K562 (cell line): ENCODE data around the gene BCO1. TPM values are rescaled to one million over a fixed set of nuclear protein-coding genes. Genes with fewer than 3 reads are reported as not detected.

Source experiments
- ARID4B ChIP-seq: sonication (generic); formaldehyde crosslinking; IDR thresholded peaks from 2 replicates; pipeline ENCODE4 v1.8.0; 2022; ENCODE audit warnings: mild to moderate bottlenecking, missing genetic modification reagents
- CHD2 ChIP-seq: IDR thresholded peaks from 2 replicates; pipeline ENCODE4 v1.6.1; 2011; ENCODE audit warnings: low read depth, low read length
- CTCF ChIP-seq, 3 experiments: IDR thresholded peaks in 2 of 3; conservative IDR thresholded peaks in 1 of 3; 2 replicates each; pipeline ENCODE4 v1.5.1; 2011 to 2012; ENCODE audit warnings: low read length in 3 of 3, mild to moderate bottlenecking in 3 of 3, control low read depth in 2 of 3, improper control_type of control experiment in 1 of 3, inconsistent platforms in 1 of 3, low read depth in 1 of 3, mixed read lengths in 1 of 3, moderate library complexity in 1 of 3; ENCODE audit not compliant: insufficient read depth in 2 of 3
- E2F4 ChIP-seq: sonication (generic); formaldehyde crosslinking; IDR thresholded peaks from 2 replicates; pipeline ENCODE4 v1.8.0; 2022; ENCODE audit warnings: mild to moderate bottlenecking, low read depth, missing genetic modification reagents
- E4F1 ChIP-seq: fragments of 250-450 bp; sonication (Bioruptor Pico); IDR thresholded peaks from 2 replicates; pipeline ENCODE4 v1.5.0; 2021; ENCODE audit warnings: mild to moderate bottlenecking, borderline replicate concordance
- FOXA3 ChIP-seq, 2 experiments: fragments of 450-650 bp in 1 of 2; sonication (generic) in 1 of 2; formaldehyde crosslinking; IDR thresholded peaks in 1 of 2; conservative IDR thresholded peaks in 1 of 2; 2 replicates each; pipeline versions ENCODE4 v1.4.0 to v1.8.0; 2020 to 2022; ENCODE audit warnings: mild to moderate bottlenecking in 2 of 2, missing genetic modification reagents in 1 of 2
- HMBOX1 ChIP-seq: sonication (generic); IDR thresholded peaks from 2 replicates; pipeline ENCODE4 v1.6.1; 2016
- IRF1 ChIP-seq: sonication (generic); formaldehyde crosslinking; IDR thresholded peaks from 2 replicates; pipeline ENCODE4 v1.8.0; 2022; ENCODE audit warnings: missing genetic modification reagents, mild to moderate bottlenecking, borderline replicate concordance
- RUNX1 ChIP-seq: sonication (generic); IDR thresholded peaks from 2 replicates; pipeline ENCODE4 v1.6.1; 2016; ENCODE audit warnings: antibody characterized with exemption, low read depth
- SIRT6 ChIP-seq: IDR thresholded peaks from one replicate; pipeline ENCODE4 v1.6.1; 2012; ENCODE audit warnings: low read depth, mild to moderate bottlenecking, control low read depth, inconsistent platforms, low read length, moderate library complexity
- THRAP3 ChIP-seq: fragments of 450-650 bp; IDR thresholded peaks from 2 replicates; pipeline ENCODE4 v1.6.1; 2016; ENCODE audit warnings: mild to moderate bottlenecking, inconsistent platforms, borderline replicate concordance
- ZNF124 ChIP-seq: sonication (generic); formaldehyde crosslinking; IDR thresholded peaks from 2 replicates; pipeline ENCODE4 v1.8.1; 2022; ENCODE audit warnings: missing genetic modification reagents
- ZNF274 ChIP-seq: IDR thresholded peaks from 2 replicates; pipeline ENCODE4 v1.6.1; 2011; ENCODE audit warnings: low read depth, mild to moderate bottlenecking, low read length, moderate library complexity, borderline replicate concordance
- polyA plus RNA-seq, 8 experiments: library from polyadenylated mRNA; depleted of rRNA in 4 of 8; stranded (reverse) in 5 of 8; unstranded in 3 of 8; fragments of >200 nt; fragmentation: Nextera tagmentation in 2 of 8; fragmentation: Illumina TruSeq in 1 of 8; extraction: Ambion mirVana in 2 of 8; extraction: Trizol in 1 of 8; gene quantifications; 2 replicates each; pipeline versions ENCODE4 v1.2.1 to v1.2.3, GENCODE V29; 2011 to 2014; ENCODE audit warnings: inconsistent platforms in 1 of 8, missing spikeins in 1 of 8
- total RNA-seq, 7 experiments: library from RNA; depleted of rRNA in 6 of 7; stranded (reverse); fragments of >200 nt in 6 of 7; fragmentation: Illumina TruSeq in 2 of 7; extraction: Trizol in 2 of 7; gene quantifications; 2 replicates each; pipeline versions ENCODE4 v1.2.1 to v1.2.3, GENCODE V29; 2011 to 2021; ENCODE audit warnings: low replicate concordance in 1 of 7

BCO1 gene
- total and polyA plus RNA-seq, 9 of the 15 experiments (the other 6 are each of a cell fraction or from before 2014, with no cell fraction given): not detected

GRCh38 chr16:81315271-81316175 lies 77.0 kb downstream of the BCO1 start (continued):
- TF ChIP-seq CTCF (IDR thresholded peaks at IDR 0.05 in 2 of 3, conservative IDR thresholded peaks at IDR 0.05 in 1 of 3; ENCODE audit: insufficient read depth in 2 of 3, low read depth in 1 of 3, low read length in 3 of 3) (0 out of 6 replicates have a peak, but pooled peaks of 1 of the 3 experiments have one; percentile 20), FOXA3 (CRISPR knock-in tag; conservative IDR thresholded peaks at IDR 0.05 in 1 of 2, IDR thresholded peaks at IDR 0.05 in 1 of 2) (0 out of 4 replicates have a peak, but pooled peaks of 1 of the 2 experiments have one; percentile 26), E2F4 (CRISPR knock-in tag) (no peak), SIRT6 (no peak), CHD2 (no peak), E4F1 (CRISPR knock-in tag) (no peak), THRAP3 (no peak), RUNX1 (no peak), ZNF274 (no peak), ZNF124 (CRISPR knock-in tag) (no peak), IRF1 (CRISPR knock-in tag) (0 out of 2 replicates have a peak, but pooled peaks have one; percentile 25), ARID4B (CRISPR knock-in tag) (no peak), HMBOX1 (peak; percentile 98)
